Prostate gland (tissue), 2 donors: Measurements from ENCODE around the gene CLPSL1. TPM values are rescaled to one million over a fixed set of nuclear protein-coding genes. Genes with fewer than 3 reads are reported as not detected.

Experiments used
- DNase-seq: peaks from one replicate; pipeline ENCODE4 v3.0.0-alpha.2; 2019; ENCODE audit warnings: low spot score
- H3K27ac ChIP-seq, 2 donors: fragments of 200-600 bp; sonication (generic); 2 replicates each; pipeline ENCODE4 v1.5.1; 2017 to 2019
- H3K27me3 ChIP-seq: fragments of 200-600 bp; sonication (generic); replicated peaks from 2 replicates; pipeline ENCODE4 v1.5.1; 2019; ENCODE audit not compliant: insufficient read depth
- H3K36me3 ChIP-seq, 2 donors: fragments of 200-600 bp; sonication (generic); 1 replicate in 1 of 2; 2 replicates in 1 of 2; pipeline versions ENCODE4 v1.5.1 to v1.8.1; 2017 to 2019
- H3K4me1 ChIP-seq: fragments of 200-600 bp; sonication (generic); replicated peaks from 2 replicates; pipeline ENCODE4 v1.5.1; 2019
- H3K4me3 ChIP-seq, 2 donors: fragments of 200-600 bp; sonication (generic); 2 replicates each; pipeline ENCODE4 v1.5.1; 2017 to 2019
- H3K9me3 ChIP-seq: fragments of 200-600 bp; sonication (generic); 2 replicates; pipeline ENCODE4 v1.5.1; 2017
- POLR2A ChIP-seq: fragments of 450-650 bp; IDR thresholded peaks from one replicate; pipeline ENCODE4 v1.6.1; 2016; ENCODE audit warnings: antibody characterized with exemption, mild to moderate bottlenecking
- POLR2AphosphoS5 ChIP-seq: sonication (generic); formaldehyde crosslinking; IDR thresholded peaks from one replicate; pipeline ENCODE4 v1.6.1; 2017; ENCODE audit warnings: antibody characterized with exemption
- WGBS: methylation state at CpG from one replicate; pipeline ENCODE4 v1.1.5; 2018; 5-methylcytosine and 5-hydroxymethylcytosine counted together
- intact Hi-C: fragments of 100-400 bp; cut with DNase I; formaldehyde crosslinking; loops from one replicate; pipeline ENCODE4 v1.14.2; 2022
- total RNA-seq, 2 donors: library from RNA; depleted of rRNA; stranded (reverse); fragments of >200 nt; gene quantifications; one replicate each; pipeline ENCODE4 v1.1.0, GENCODE V29; 2016
- TF ChIP-seq, protein P1 (sequence below), 4 experiments: fragments of 200-600 bp in 2 of 4; fragments of 450-650 bp in 2 of 4; sonication (generic) in 2 of 4; IDR thresholded peaks; 1 replicate in 3 of 4; 2 replicates in 1 of 4; pipeline ENCODE4 v1.5.1; 2016 to 2019; ENCODE audit warnings: antibody characterized with exemption in 4 of 4, mild to moderate bottlenecking in 2 of 4, moderate library complexity in 2 of 4

CLPSL1 gene
- total RNA-seq, 2 donors from 2014 or later: not detected

DNA sequence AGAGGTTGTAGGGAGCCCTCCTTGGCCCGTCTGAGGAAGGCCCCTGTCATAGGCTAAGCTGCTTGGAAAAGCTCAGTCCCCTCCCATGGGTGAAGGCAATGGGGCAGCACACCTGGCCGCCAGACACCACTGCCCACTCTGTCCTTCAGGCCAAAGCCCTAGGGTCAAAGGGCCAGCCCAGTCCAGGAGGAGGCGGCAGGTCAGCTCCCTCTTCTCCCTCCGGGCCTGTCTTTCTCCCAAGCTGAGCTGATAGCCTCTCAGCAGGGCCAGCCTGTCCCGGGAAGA, 9.5 kb upstream of the CLPSL1 start:
- Histone ChIP-seq H3K36me3 (no peaks in the 10 kb centered on the region), H3K27ac (no peak overlapping the region), H3K27me3 (no peaks in the 10 kb centered on the region), H3K9me3 (no peaks in the 10 kb centered on the region), H3K4me1 (no peaks in the 10 kb centered on the region), H3K4me3 (no peak overlapping the region)
- 56% methylated on average over 5 of the region's 5 CpGs for WGBS
- TF ChIP-seq POLR2A (no peak), POLR2AphosphoS5 (no peak)
- TF ChIP-seq, protein P1, sequence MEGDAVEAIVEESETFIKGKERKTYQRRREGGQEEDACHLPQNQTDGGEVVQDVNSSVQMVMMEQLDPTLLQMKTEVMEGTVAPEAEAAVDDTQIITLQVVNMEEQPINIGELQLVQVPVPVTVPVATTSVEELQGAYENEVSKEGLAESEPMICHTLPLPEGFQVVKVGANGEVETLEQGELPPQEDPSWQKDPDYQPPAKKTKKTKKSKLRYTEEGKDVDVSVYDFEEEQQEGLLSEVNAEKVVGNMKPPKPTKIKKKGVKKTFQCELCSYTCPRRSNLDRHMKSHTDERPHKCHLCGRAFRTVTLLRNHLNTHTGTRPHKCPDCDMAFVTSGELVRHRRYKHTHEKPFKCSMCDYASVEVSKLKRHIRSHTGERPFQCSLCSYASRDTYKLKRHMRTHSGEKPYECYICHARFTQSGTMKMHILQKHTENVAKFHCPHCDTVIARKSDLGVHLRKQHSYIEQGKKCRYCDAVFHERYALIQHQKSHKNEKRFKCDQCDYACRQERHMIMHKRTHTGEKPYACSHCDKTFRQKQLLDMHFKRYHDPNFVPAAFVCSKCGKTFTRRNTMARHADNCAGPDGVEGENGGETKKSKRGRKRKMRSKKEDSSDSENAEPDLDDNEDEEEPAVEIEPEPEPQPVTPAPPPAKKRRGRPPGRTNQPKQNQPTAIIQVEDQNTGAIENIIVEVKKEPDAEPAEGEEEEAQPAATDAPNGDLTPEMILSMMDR (IDR thresholded peaks at IDR 0.05): no peak
- intact Hi-C loops: no loop called here
- no peak for DNase-seq

DNA sequence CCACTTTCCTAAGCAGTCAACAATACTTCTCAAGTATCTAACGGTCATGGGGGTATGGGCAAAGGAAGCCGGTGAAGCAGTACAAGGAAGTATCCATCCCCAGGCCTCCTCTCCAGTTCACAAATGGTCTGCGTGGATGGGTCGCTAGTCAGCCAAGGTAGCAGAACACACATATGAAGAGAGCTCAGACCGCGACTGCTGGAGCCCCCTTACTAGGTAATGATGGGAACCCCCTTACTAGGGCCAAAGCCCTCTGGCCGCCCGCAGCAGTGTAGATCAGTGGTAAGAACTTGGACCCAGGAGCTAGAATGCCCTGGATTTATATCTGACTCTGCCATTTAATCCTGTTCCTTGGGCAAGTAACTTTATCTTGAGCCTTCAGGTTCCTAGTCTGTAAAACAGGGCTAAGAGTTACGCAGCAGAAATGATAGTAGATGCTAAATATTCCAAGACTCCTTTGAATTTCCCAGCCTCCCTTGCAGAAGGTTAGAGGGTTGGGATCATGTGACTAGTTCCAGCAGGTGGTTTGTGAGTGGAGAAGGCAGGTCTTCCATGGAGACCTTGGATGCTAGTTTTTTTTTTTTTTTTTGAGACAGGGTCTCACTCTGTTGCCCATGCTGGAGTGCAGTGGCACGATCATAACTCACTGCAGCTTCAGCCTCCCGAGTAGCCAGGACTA, 6.6 kb upstream of the CLPSL1 start:
- Histone ChIP-seq H3K9me3 (no peaks in the 10 kb centered on the region), H3K4me1 (no peaks in the 10 kb centered on the region), H3K27ac (no peak overlapping the region), H3K4me3 (no peak overlapping the region), H3K36me3 (no peaks in the 10 kb centered on the region), H3K27me3 (no peaks in the 10 kb centered on the region)
- TF ChIP-seq, protein P1 (IDR thresholded peaks at IDR 0.05): no peak
- DNase-seq: no peak
- intact Hi-C loops: no loop called here
- WGBS: 70% methylated on average over 11 of the region's 11 CpGs

GRCh38 chr6:35775031-35775430, 5.8 kb upstream of the CLPSL1 start:
- WGBS: 58% methylated on average over 6 of the region's 6 CpGs
- intact Hi-C loops: no loop called here
- H3K4me3 ChIP-seq: no peak overlapping the region
- no peak overlapping the region for H3K27ac ChIP-seq
- TF ChIP-seq POLR2A (no peak), POLR2AphosphoS5 (no peak)
- TF ChIP-seq, protein P1 (IDR thresholded peaks at IDR 0.05): no peak
- no peak for DNase-seq
- H3K27me3 ChIP-seq: no peaks in the 10 kb centered on the region
- H3K4me1 ChIP-seq: no peaks in the 10 kb centered on the region
- no peaks in the 10 kb centered on the region for H3K9me3 ChIP-seq
- H3K36me3 ChIP-seq: no peaks in the 10 kb centered on the region

- intact Hi-C loops: no loop called here
- no peak for DNase-seq
- Histone ChIP-seq H3K27me3 (no peaks in the 10 kb centered on the region), H3K36me3 (no peaks in the 10 kb centered on the region), H3K9me3 (no peaks in the 10 kb centered on the region), H3K27ac (no peak within 1 kb of the TSS), H3K4me3 (peak within 1 kb of the TSS; percentile 28 to 40), H3K4me1 (no peaks in the 10 kb centered on the region)
- TF ChIP-seq POLR2AphosphoS5 (no peak), POLR2A (no peak)
- TF ChIP-seq, protein P1 (IDR thresholded peaks at IDR 0.05): no peak
- WGBS: 5% methylated on average over 26 of the region's 56 CpGs
These were observed 4.2 kb upstream of the CLPSL1 start, which contains the start of gene CLPSL2 for GRCh38 chr6:35776364-35777215. TSS of gene CLPSL2 (plus strand) at chr6:35776598. CDS start at chr6:35776619, 21 bp downstream.
